Measurements from ENCODE around the gene PREPL.
"Not testable (repeated sequence)": the region's sequence is repeated elsewhere in the genome, so short reads cannot be mapped to it uniquely, and the experiment has no call there.

PREPL gene

GRCh38 chr2:44347526-44347925 lies 13.8 kb downstream of the PREPL start:
- DNase-seq = no peak

GRCh38 chr2:44342854-44343253 lies 18.4 kb downstream of the PREPL start:
- DNase-seq = no peak

- no peak for DNase-seq
Measured at GRCh38 chr2:44335806-44336538, 25.3 kb downstream of the PREPL start.

- DNase-seq = no peak
Measured at GRCh38 chr2:44333994-44334393, 27.3 kb downstream of the PREPL start.

- DNase-seq = no peak
Measured at GRCh38 chr2:44330801-44331200, 30.5 kb downstream of the PREPL start.

GRCh38 chr2:44329343-44329742 lies 32.0 kb downstream of the PREPL start:
- no peak for DNase-seq

- no peak for DNase-seq
Measured at GRCh38 chr2:44328750-44329149, 32.5 kb downstream of the PREPL start.

- DNase-seq = no peak
Measured at GRCh38 chr2:44326548-44327264, 34.6 kb downstream of the PREPL start.

GRCh38 chr2:44325897-44326296 lies 35.4 kb downstream of the PREPL start:
- DNase-seq = no peak

- DNase-seq = no peak
Measured at GRCh38 chr2:44324971-44325426, 36.3 kb downstream of the PREPL start.

- DNase-seq = no peak
Measured at GRCh38 chr2:44321360-44321759, 39.9 kb downstream of the PREPL start.

GRCh38 chr2:44320832-44321231 lies 40.5 kb downstream of the PREPL start:
- DNase-seq = no peak

- no peak for DNase-seq
Measured at GRCh38 chr2:44315945-44316344, 45.3 kb downstream of the PREPL start.

GRCh38 chr2:44314362-44314761 lies 46.9 kb downstream of the PREPL start:
- DNase-seq = no peak

- DNase-seq = no peak
Measured at GRCh38 chr2:44310287-44310686, 51.0 kb downstream of the PREPL start.

- DNase-seq = no peak
Measured at GRCh38 chr2:44305882-44306281, 55.4 kb downstream of the PREPL start.

- no peak for DNase-seq
Measured at GRCh38 chr2:44304258-44304657, 57.0 kb downstream of the PREPL start.

GRCh38 chr2:44303766-44304165 lies 57.5 kb downstream of the PREPL start:
- not testable (repeated sequence) for DNase-seq

- no peak for DNase-seq
Measured at GRCh38 chr2:44301111-44301510, 60.2 kb downstream of the PREPL start.

- DNase-seq = no peak
Measured at GRCh38 chr2:44299635-44300034, 61.7 kb downstream of the PREPL start.

GRCh38 chr2:44297431-44297830 lies 63.9 kb downstream of the PREPL start:
- no peak for DNase-seq

- DNase-seq = no peak
Measured at GRCh38 chr2:44296653-44297052, 64.6 kb downstream of the PREPL start.

GRCh38 chr2:44295633-44296359 lies 65.5 kb downstream of the PREPL start:
- no peak for DNase-seq

- DNase-seq = no peak
Measured at GRCh38 chr2:44295113-44295512, 66.2 kb downstream of the PREPL start.

Measured in NCI-H2107 (cell line).